ENCODE measurements around the gene MAP2K3.
"Not testable (repeated sequence)": the region's sequence is repeated elsewhere in the genome, so short reads cannot be mapped to it uniquely, and the experiment has no call there.

DNA sequence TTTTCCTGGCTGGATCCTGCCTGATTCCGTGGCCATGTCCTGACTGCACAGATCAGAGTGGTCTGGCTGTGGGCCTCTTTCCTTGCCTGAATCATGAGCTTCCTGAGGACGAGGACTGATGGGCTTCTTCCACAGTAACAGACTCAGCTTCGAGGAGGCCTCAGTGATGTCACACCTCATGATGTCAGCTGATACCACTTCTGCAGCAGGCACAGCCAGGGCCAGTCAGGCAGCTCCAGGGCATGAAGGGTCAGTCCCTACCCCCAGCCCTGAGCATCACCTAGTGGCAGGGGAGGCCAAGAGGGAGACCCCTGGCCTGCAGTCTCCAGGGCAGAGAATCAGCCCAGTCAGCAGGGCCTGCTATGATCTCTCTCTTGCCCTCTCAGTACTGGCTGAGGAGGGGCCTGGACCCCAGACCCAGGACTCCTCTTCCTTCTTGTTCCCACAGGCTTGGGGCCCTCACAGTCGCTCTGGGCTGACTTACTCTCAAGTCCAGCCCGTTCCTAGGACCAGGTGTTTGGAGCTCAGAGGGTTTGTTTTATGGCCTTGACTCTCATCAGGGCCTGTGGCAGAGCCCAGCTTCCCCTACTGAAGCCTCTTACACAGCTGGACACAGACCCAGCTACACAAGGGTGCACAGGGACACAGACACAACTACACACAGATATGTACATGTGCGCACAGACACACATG, 65.0 kb downstream of the MAP2K3 start:
- TF ChIP-seq, protein P1, sequence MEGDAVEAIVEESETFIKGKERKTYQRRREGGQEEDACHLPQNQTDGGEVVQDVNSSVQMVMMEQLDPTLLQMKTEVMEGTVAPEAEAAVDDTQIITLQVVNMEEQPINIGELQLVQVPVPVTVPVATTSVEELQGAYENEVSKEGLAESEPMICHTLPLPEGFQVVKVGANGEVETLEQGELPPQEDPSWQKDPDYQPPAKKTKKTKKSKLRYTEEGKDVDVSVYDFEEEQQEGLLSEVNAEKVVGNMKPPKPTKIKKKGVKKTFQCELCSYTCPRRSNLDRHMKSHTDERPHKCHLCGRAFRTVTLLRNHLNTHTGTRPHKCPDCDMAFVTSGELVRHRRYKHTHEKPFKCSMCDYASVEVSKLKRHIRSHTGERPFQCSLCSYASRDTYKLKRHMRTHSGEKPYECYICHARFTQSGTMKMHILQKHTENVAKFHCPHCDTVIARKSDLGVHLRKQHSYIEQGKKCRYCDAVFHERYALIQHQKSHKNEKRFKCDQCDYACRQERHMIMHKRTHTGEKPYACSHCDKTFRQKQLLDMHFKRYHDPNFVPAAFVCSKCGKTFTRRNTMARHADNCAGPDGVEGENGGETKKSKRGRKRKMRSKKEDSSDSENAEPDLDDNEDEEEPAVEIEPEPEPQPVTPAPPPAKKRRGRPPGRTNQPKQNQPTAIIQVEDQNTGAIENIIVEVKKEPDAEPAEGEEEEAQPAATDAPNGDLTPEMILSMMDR (conservative IDR thresholded peaks at IDR 0.05) = not testable (repeated sequence)
- not testable (repeated sequence) for TF ChIP-seq EZH2 (IDR thresholded peaks at IDR 0.05; ENCODE audit: low read depth)

All from PC-9 (cell line).